OCI-LY7 (cell line): ENCODE results near the gene ERO1A. TPM values are rescaled to one million over a fixed set of nuclear protein-coding genes. Genes with fewer than 3 reads are reported as not detected.

Source experiments
- BruUV-seq: library from RNA; stranded (reverse); fragments of 400-500 nt; replicated peaks from 2 replicates; lab custom pipeline; 2021; lab: Mats Ljungman, UMichigan
- CTCF ChIA-PET: fragments of 300-600 bp; sonication (Branson Sonifier 250); formaldehyde crosslinking; loops from one replicate; lab custom pipeline; 2022; ENCODE audit warnings: antibody characterized with exemption; ENCODE audit not compliant: unreplicated experiment; lab: Charles Lee
- POLR2A ChIA-PET: fragments of 300-600 bp; sonication (Branson Sonifier 250); formaldehyde crosslinking; loops from one replicate; lab custom pipeline; 2022; ENCODE audit warnings: antibody characterized with exemption; lab: Charles Lee
- DNase-seq: peaks from one replicate; pipeline ENCODE4 v3.0.0-alpha.2; 2015; ENCODE audit warnings: low spot score
- H2AFZ ChIP-seq: fragments of 200-600 bp; sonication (generic), shearing (Covaris generic); 2 replicates; pipeline ENCODE4 v1.6.1; 2014; ENCODE audit warnings: mild to moderate bottlenecking, antibody characterized with exemption, low read length, moderate library complexity
- H3K27ac ChIP-seq: fragments of 200-600 bp; sonication (generic); 2 replicates; pipeline ENCODE4 v1.5.1; 2014; ENCODE audit warnings: mixed run types, low read depth, mild to moderate bottlenecking, moderate library complexity, low read length, inconsistent platforms; ENCODE audit not compliant: poor library complexity, severe bottlenecking
- H3K36me3 ChIP-seq: fragments of 200-600 bp; sonication (generic); 2 replicates; pipeline ENCODE4 v1.6.1; 2014; ENCODE audit warnings: mild to moderate bottlenecking, antibody characterized with exemption, low read length, moderate library complexity, mixed read lengths; ENCODE audit not compliant: insufficient read depth
- H3K4me1 ChIP-seq: fragments of 200-600 bp; sonication (generic); 2 replicates; pipeline ENCODE4 v1.5.1; 2014; ENCODE audit warnings: mild to moderate bottlenecking, low read length; ENCODE audit not compliant: insufficient read depth, poor library complexity, severe bottlenecking
- H3K4me2 ChIP-seq: fragments of 200-600 bp; sonication (generic); 2 replicates; pipeline ENCODE4 v1.6.1; 2014; ENCODE audit warnings: mild to moderate bottlenecking, low read length
- H3K4me3 ChIP-seq: fragments of 200-600 bp; sonication (generic); 2 replicates; pipeline ENCODE4 v1.5.1; 2014; ENCODE audit warnings: mild to moderate bottlenecking, low read depth, low read length; ENCODE audit not compliant: poor library complexity, severe bottlenecking
- H3K79me2 ChIP-seq: fragments of 200-600 bp; sonication (generic); 2 replicates; pipeline ENCODE4 v1.6.1; 2016; ENCODE audit warnings: low read depth, mild to moderate bottlenecking, low read length, moderate library complexity, mixed read lengths; ENCODE audit not compliant: insufficient read depth
- H3K9me2 ChIP-seq: fragments of 200-600 bp; sonication (generic); 2 replicates; pipeline ENCODE4 v1.6.1; 2016; ENCODE audit warnings: mild to moderate bottlenecking, low read length, mixed read lengths; ENCODE audit not compliant: insufficient read depth
- H3K9me3 ChIP-seq: fragments of 200-600 bp; sonication (generic); 2 replicates; pipeline ENCODE4 v1.6.1; 2014; ENCODE audit warnings: mild to moderate bottlenecking, mixed run types, low read length, mixed read lengths
- H4K20me1 ChIP-seq: fragments of 200-600 bp; sonication (generic); 2 replicates; pipeline ENCODE4 v1.6.1; 2014; ENCODE audit warnings: mild to moderate bottlenecking, antibody characterized with exemption, low read length, moderate library complexity, mixed read lengths; ENCODE audit not compliant: insufficient read depth
- EZH2phosphoT487 ChIP-seq: fragments of 200-600 bp; sonication (generic); IDR thresholded peaks from 2 replicates; pipeline ENCODE4 v1.6.1; 2018; ENCODE audit warnings: low read depth, borderline replicate concordance, mild to moderate bottlenecking, mixed run types, antibody characterized with exemption, low read length, moderate library complexity, mixed read lengths
- intact Hi-C: fragments of 100-400 bp; cut with micrococcal nuclease; formaldehyde crosslinking; loops from one replicate; pipeline ENCODE4 v1.10.0; 2022; ENCODE audit not compliant: unreplicated experiment
- total RNA-seq, 2 experiments: library from RNA; depleted of rRNA in 1 of 2; stranded (reverse); fragments of >200 nt in 1 of 2; shearing (Covaris generic) in 1 of 2; gene quantifications; 2 replicates each; pipeline ENCODE4 v1.2.3, GENCODE V29; 2014 to 2022
- TF ChIP-seq, protein P1 (sequence below): fragments of 200-600 bp; sonication (generic); conservative IDR thresholded peaks from 2 replicates; pipeline ENCODE4 v1.5.1; 2014; ENCODE audit warnings: mild to moderate bottlenecking, antibody characterized with exemption, low read length, moderate library complexity, mixed read lengths

Gene ERO1A
- total RNA-seq, 2 experiments from 2014 or later, result 35.2 to 71.5 TPM

DNA sequence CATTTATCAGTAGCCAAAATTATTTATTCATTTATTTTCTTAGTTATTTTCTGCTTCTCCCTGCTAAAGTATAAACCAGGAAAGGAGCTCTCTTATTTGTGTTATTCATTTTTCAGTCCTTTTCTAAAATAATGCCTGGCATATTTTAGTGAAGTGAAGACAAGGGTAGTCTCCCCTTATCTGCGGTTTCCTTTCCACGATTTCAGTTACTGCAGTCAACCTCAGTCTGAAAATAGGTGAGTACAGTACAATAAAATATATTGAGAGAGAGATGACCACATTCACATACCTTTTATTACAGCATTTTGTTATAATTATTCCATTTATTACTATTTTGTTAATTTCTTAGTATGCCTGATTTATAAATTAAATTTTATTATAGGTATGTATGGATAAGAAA, 85.2 kb downstream of the ERO1A start:
- no peak overlapping the region for H2AFZ ChIP-seq
- H3K36me3 ChIP-seq, result no peaks in the 10 kb centered on the region
- DNase-seq, result no peak
- H4K20me1 ChIP-seq, result no peaks in the 10 kb centered on the region
- H3K9me3 ChIP-seq, result peaks cover under 1% of the 10 kb centered on the region; the same call in 1 of the 2 replicates
- H3K4me2 ChIP-seq, result no peak overlapping the region
- no peak overlapping the region for H3K4me3 ChIP-seq
- no peak overlapping the region for H3K27ac ChIP-seq
- intact Hi-C loops, result no loop called here
- TF ChIP-seq, protein P1, sequence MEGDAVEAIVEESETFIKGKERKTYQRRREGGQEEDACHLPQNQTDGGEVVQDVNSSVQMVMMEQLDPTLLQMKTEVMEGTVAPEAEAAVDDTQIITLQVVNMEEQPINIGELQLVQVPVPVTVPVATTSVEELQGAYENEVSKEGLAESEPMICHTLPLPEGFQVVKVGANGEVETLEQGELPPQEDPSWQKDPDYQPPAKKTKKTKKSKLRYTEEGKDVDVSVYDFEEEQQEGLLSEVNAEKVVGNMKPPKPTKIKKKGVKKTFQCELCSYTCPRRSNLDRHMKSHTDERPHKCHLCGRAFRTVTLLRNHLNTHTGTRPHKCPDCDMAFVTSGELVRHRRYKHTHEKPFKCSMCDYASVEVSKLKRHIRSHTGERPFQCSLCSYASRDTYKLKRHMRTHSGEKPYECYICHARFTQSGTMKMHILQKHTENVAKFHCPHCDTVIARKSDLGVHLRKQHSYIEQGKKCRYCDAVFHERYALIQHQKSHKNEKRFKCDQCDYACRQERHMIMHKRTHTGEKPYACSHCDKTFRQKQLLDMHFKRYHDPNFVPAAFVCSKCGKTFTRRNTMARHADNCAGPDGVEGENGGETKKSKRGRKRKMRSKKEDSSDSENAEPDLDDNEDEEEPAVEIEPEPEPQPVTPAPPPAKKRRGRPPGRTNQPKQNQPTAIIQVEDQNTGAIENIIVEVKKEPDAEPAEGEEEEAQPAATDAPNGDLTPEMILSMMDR, result no peak
- TF ChIP-seq EZH2phosphoT487, result no peak
- H3K79me2 ChIP-seq, result no peaks in the 10 kb centered on the region
- H3K9me2 ChIP-seq, result no peaks in the 10 kb centered on the region
- BruUV-seq, result no TSS peak
- H3K4me1 ChIP-seq, result no peaks in the 10 kb centered on the region
- ChIA-PET CTCF (no interaction called here), POLR2A (no interaction called here)

DNA sequence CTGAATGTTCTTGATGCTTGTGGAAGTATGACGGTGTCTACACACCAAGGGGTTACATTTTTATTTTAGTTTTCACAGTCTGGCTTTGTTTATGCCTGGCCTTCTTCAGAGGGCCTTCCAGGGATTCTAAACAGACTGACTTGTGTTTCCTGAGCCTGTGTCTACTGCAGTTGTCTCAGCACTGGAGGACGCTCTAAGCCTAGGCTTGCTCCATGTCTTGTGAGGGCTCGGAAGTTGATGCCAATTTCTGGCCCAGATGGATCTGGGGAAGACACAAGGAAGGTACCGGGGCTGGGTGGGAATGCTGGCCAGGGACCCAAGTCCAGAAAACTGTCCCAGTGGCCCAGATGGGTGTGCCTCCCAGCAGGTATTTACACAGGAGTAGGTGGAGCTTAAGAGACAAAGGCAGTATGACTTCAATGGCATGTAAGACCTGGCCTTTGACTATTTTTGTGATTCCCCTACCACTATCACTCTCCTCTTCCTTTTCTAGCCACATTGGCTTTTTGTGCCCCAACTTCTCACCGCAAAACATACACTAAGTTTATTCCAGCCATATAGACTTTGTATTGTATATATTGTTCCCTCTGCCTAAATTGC, 85.8 kb downstream of the ERO1A start:
- no peak for DNase-seq
- no peaks in the 10 kb centered on the region for H4K20me1 ChIP-seq
- no peaks in the 10 kb centered on the region for H3K79me2 ChIP-seq
- H3K9me3 ChIP-seq, result peaks cover 7% of the 10 kb centered on the region; the same call in 1 of the 2 replicates
- no peaks in the 10 kb centered on the region for H3K9me2 ChIP-seq
- H3K27ac ChIP-seq, result no peak overlapping the region
- no peak overlapping the region for H3K4me3 ChIP-seq
- no peaks in the 10 kb centered on the region for H3K36me3 ChIP-seq
- intact Hi-C loops, result no loop called here
- no peak overlapping the region for H3K4me2 ChIP-seq
- H3K4me1 ChIP-seq, result no peaks in the 10 kb centered on the region
- CTCF ChIA-PET, result no interaction called here
- no TSS peak for BruUV-seq
- TF ChIP-seq EZH2phosphoT487, result no peak
- TF ChIP-seq, protein P1, result no peak
- H2AFZ ChIP-seq, result no peak overlapping the region
- POLR2A ChIA-PET, result interaction anchor here (1.7 kb wide), 1 partner anchor 14 kb away, joined by 4 read pairs; no protein-coding TSS in a partner anchor

DNA sequence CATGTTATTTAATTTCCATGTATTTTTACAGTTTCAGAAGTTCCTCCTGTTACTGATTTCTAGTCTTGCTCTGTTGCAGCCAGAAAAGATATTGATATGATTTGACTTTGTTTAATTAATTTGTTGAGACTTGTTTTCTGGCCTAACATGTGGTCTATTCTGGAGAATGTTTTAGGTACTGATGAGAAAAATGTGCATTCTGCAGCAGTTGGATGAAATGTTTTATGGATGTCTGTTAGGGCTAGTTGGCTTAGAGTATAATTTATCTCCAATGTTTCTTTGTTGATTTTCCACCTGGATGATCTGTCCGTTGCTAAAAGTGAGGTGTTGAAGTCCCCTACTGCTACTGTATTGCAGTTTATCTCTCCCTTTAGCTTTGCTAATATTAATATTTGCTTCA, 88.3 kb downstream of the ERO1A start:
- Histone ChIP-seq H3K27ac (no peak overlapping the region), H3K4me2 (no peak overlapping the region), H3K9me3 (peaks cover 7% of the 10 kb centered on the region; the same call in 1 of the 2 replicates), H2AFZ (no peak overlapping the region), H3K9me2 (no peaks in the 10 kb centered on the region), H3K79me2 (no peaks in the 10 kb centered on the region), H3K4me1 (no peaks in the 10 kb centered on the region), H3K36me3 (no peaks in the 10 kb centered on the region), H4K20me1 (no peaks in the 10 kb centered on the region), H3K4me3 (no peak overlapping the region)
- no TSS peak for BruUV-seq
- no peak for TF ChIP-seq EZH2phosphoT487
- TF ChIP-seq, protein P1, result no peak
- ChIA-PET CTCF (no interaction called here), POLR2A (interaction anchor here (0.6 kb wide), 1 partner anchor 9 kb away, joined by 4 read pairs; no protein-coding TSS in a partner anchor)
- DNase-seq, result no peak
- intact Hi-C loops, result no loop called here
